ENCODE measurements around the gene AMOTL2. TPM values are rescaled to one million over a fixed set of nuclear protein-coding genes. Genes with fewer than 3 reads are reported as not detected.

AMOTL2 gene
- total and polyA plus RNA-seq, 2 experiments from 2014 or later = 17.9 to 102 TPM

- no peak for TF ChIP-seq EZH2phosphoT487 (IDR thresholded peaks at IDR 0.05; ENCODE audit: unreplicated experiment)
- TF ChIP-seq STAT1 (IDR thresholded peaks at IDR 0.05; ENCODE audit: unreplicated experiment) = no peak
- no peak for TF ChIP-seq CTCF (conservative IDR thresholded peaks at IDR 0.05; ENCODE audit: low read depth in 2 of 2)
- TF ChIP-seq REST (IDR thresholded peaks at IDR 0.05; ENCODE audit: unreplicated experiment) = no peak
Measured at GRCh38 chr3:134360046-134360445, 14.2 kb downstream of the AMOTL2 start (continued).

- no peak for TF ChIP-seq NANOG (IDR thresholded peaks at IDR 0.05; ENCODE audit: borderline replicate concordance)
- no peak for TF ChIP-seq CREB1 (CRISPR knock-in tag; IDR thresholded peaks at IDR 0.05; ENCODE audit: low read depth)
- no peak for TF ChIP-seq ZNF331 (CRISPR knock-in tag; IDR thresholded peaks at IDR 0.05; ENCODE audit: low read depth)
- TF ChIP-seq REST (IDR thresholded peaks at IDR 0.05; ENCODE audit: unreplicated experiment) = no peak
- TF ChIP-seq POLR2AphosphoS5 (IDR thresholded peaks at IDR 0.05; ENCODE audit: low read depth) = no peak
- peaks cover 19% of the 10 kb centered on the region for H3K4me1 ChIP-seq (ENCODE audit: insufficient read depth)
- ATAC-seq (no peak), DNase-seq (ENCODE audit: low spot score) (no peak)
- no peak overlapping the region for H2AFZ ChIP-seq
- no peak overlapping the region for H3K27ac ChIP-seq (ENCODE audit: low read depth)
- H3K4me2 ChIP-seq = no peak overlapping the region
- H3K4me3 ChIP-seq = no peak overlapping the region
- H3K27me3 ChIP-seq (ENCODE audit: insufficient read depth) = no peaks in the 10 kb centered on the region
- H3K36me3 ChIP-seq (ENCODE audit: insufficient read depth) = peaks cover 71% of the 10 kb centered on the region
- peaks cover 37% of the 10 kb centered on the region for H3K4me1 Mint-ChIP-seq
- peaks cover 97% of the 10 kb centered on the region for H3K36me3 Mint-ChIP-seq (ENCODE audit: low read depth)
- no peaks in the 10 kb centered on the region; the same call in 2 of the 3 replicates for H3K9me3 Mint-ChIP-seq
- peaks cover 7% of the 10 kb centered on the region for H4K20me1 ChIP-seq (replicated peaks; ENCODE audit: insufficient read depth)
- peaks cover 9% of the 10 kb centered on the region for H3K27me3 Mint-ChIP-seq (ENCODE audit: insufficient read depth, low read depth, poor library complexity)
- H3K27ac Mint-ChIP-seq = peak overlapping the region; percentile 80; the same call in 1 of the 2 replicates
- 0 out of 2 replicates have a peak, but pooled peaks cover 11% of the 10 kb centered on the region for H3F3A ChIP-seq (replicated peaks; ENCODE audit: low read depth)
- no peak overlapping the region; the same call in 2 of the 3 replicates for H3K4me3 Mint-ChIP-seq
- H3K9me2 ChIP-seq (ENCODE audit: insufficient read depth) = no peaks in the 10 kb centered on the region
- peaks cover 19% of the 10 kb centered on the region for H3K79me2 ChIP-seq (replicated peaks; ENCODE audit: insufficient read depth)
Measured at GRCh38 chr3:134359121-134360010, 14.9 kb downstream of the AMOTL2 start.
